GM19193 (cell line): Measurements from ENCODE around the gene NDC1.

Source experiments
- POLR2A ChIP-seq: IDR thresholded peaks from 4 replicates; pipeline ENCODE4 v1.6.1; 2011; ENCODE audit not compliant: insufficient read depth, insufficient read length; ENCODE audit errors: extremely low read depth

The NDC1 gene

GRCh38 chr1:53739109-53739681 is 98.9 kb downstream of the NDC1 start, which contains the start of gene GLIS1:
Gene GLIS1 (minus strand): TSS chr1:53739164. CDS start chr1:53738064, 1,100 bp downstream.
- no peak for TF ChIP-seq POLR2A

GRCh38 chr1:53738205-53739108 is 99.6 kb downstream of the NDC1 start:
- TF ChIP-seq POLR2A = no peak

- no peak for TF ChIP-seq POLR2A
These were observed 100.4 kb downstream of the NDC1 start for GRCh38 chr1:53737648-53738204.

- no peak for TF ChIP-seq POLR2A
These were observed 101.8 kb downstream of the NDC1 start for GRCh38 chr1:53736290-53736689.

GRCh38 chr1:53735681-53736080 is 102.4 kb downstream of the NDC1 start:
- TF ChIP-seq POLR2A = no peak

- TF ChIP-seq POLR2A = no peak
These were observed 102.8 kb downstream of the NDC1 start for GRCh38 chr1:53735261-53735660.

GRCh38 chr1:53734650-53735211 is 103.4 kb downstream of the NDC1 start:
- TF ChIP-seq POLR2A = no peak

GRCh38 chr1:53733975-53734649 is 104.0 kb downstream of the NDC1 start:
- TF ChIP-seq POLR2A = no peak

GRCh38 chr1:53733447-53733931 is 104.6 kb downstream of the NDC1 start:
- no peak for TF ChIP-seq POLR2A

DNA sequence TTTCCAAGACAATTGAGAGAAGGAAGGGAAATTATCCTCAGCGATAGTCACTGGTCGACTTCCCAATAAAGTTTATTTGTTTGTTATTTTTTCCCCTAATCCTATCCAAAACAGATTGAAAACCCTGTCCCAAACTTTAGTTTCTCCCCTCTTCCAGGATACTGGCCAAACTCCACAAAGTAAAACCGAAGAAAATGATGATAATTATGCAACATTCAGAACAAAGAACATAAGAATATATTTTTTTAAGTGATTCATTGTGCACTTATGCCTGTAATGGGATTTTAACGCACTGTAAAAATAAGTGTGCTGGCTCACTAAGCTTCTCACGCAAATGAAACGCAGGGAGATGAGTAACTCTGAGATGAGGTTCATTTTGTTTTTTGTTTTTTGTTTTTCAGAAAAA is 105.2 kb downstream of the NDC1 start:
- TF ChIP-seq POLR2A = no peak

DNA sequence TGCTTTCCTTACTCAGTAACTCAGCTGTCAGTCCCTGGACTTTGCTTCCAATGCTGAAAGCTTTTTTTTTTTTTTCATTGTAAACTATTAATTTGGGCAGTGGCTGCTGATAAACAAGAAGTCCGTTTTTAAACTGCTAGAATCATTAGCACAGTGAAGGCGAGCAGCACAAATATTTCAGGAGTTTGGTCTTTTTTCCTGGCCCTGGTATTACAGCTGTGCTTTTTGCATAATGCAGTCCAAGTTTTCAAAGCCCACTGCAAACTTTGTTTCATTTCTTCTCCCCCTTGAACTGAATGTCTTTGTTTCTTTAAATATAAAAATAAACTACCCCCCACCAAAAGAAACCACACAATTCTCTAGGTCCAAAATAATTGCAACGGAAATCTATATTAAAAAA is 105.7 kb downstream of the NDC1 start:
- no peak for TF ChIP-seq POLR2A

DNA sequence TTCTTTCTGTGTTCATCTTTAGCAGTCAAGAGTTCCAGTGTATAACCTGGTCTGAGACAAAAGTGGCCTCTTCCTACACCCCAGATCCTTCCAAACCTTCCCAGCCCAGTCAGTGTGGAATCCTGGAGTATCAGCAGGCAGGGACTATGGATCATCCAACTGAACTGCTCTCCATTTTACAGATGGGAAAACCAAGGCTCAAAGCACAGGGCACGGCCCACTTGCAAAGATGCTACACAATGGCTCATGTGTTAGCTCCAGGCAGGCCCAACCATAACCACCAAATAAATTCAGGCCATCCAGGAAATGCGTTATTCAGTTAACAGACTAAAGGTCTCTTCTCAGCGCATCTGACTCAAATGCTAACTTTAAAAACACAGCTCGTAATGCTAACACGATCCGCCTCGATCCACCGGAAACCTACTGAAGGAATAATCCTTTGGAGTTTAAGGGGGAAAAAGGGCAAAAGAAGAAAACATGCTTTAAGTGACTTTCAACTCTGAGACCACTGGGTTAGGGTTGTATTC is 106.3 kb downstream of the NDC1 start:
- TF ChIP-seq POLR2A = no peak

GRCh38 chr1:53731043-53731600 is 107.0 kb downstream of the NDC1 start:
- TF ChIP-seq POLR2A = no peak

DNA sequence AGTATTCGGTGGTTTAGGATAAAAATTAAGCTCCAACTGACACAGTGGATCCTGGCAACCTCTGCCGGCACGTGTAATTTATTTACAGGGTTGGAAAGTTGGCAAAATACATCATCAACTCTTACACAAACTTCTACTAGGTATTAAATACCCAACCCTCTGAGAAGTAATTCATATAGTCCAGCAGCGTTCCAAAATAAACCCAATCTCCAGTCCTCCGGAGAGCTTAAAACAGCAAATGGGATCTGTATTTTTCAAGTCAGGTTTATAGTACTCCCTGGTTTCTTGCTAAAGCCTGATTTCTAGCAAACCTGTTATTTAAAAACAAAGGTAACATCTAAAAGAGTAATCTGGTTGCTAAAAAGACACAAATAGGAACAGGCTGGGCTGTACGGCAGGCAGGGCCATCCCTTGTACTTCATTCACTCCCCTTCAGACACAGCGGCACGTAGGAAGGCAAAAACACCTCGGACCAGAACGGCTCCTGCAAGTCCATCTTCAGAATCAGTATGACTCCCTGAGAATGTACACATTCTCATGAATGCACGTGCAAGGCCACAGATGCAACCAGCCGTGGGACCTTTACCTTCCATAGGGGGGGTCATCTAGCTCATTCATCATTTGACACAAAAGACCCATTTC is 107.8 kb downstream of the NDC1 start:
- no peak for TF ChIP-seq POLR2A
